Fibroblast of upper back skin (primary cell): ENCODE data around the gene NIT1.

Experiments
- DNase-seq: peaks from one replicate; pipeline ENCODE4 v3.0.0-alpha.2; 2013

Gene NIT1

DNA sequence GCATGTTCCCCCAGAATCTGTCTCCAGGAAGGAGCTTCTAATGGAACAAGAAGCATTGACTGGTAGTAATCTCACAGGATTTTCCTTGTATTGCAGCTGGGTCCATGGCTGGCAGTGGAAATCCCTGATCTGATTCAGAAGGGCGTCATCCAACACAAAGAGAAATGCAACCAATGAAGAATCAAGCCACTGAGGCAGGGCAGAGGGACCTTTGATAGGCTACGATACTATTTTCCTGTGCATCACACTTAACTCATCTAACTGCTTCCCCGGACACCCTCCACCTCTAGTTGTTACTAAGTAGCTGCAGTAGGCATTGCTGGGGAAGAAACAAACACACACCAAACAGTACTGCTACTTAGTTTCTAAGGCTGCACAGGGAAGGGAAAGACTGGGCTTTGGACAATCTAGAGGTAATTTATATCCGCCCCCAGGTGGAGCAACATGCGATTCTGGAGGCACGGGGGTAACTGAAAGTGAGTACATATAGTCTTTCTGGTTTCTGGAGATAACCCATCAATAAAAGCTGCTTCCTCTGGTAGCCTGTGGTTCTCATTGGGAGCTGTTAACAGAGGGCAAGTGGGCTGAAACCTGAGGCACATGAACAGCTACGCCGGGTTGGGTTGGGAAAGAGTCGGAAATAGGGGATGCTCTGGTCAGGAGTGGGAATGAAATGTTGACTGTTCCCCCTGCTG is 40.6 kb downstream of the NIT1 start:
- no peak for DNase-seq

DNA sequence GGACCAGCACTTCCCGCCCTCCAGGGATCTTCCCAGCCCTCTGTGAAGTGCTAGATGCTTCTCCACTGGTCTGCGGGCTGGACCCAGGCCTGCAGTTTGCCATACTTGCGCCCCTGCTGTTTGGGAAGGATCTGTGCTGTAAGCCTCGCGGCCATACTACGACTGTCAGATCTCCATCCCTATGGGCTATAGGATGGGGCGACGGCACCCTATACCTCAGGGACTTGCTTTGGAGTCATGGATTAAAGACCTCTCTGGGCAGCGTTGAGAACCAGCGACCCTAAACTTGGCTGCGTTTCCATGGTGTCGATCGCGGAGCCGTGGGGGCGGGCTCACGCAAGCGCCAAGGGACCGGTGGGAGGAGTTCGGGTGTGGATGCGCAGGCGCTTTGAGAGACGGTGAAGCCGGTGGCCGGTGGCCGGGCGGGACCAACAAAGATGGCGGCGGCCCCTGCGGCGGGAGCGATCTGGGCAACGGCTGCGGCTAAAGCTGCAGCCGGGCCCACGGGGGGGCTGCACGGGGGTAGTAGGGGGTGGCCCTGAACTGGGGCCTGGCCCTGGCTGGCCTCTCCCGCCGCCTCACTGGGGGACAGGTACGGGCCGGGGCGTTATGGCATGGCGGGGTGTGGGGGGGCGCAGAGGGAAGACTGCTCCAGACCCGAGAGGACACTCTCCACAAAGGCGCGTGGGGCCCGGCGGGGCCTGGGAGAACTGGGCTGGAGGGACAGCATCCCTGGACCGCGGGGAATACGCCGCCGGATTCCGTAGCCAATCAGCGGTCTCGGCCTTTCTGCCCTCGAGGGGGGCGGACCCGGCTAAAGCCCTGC is 41.4 kb downstream of the NIT1 start, which contains the start of gene USP21:
USP21 (plus strand) TSS at position 414 of the 826 bp plus-strand sequence. CDS start 1,141 bp downstream, outside the sequence.
- peak; percentile 88 for DNase-seq

- DNase-seq, result no peak
Observed at GRCh38 chr1:161159913-161160243, 42.0 kb downstream of the NIT1 start.

- DNase-seq, result no peak
Observed at GRCh38 chr1:161160671-161161145, 42.8 kb downstream of the NIT1 start.

- no peak for DNase-seq
Observed at GRCh38 chr1:161161652-161162051, 43.7 kb downstream of the NIT1 start.

DNA sequence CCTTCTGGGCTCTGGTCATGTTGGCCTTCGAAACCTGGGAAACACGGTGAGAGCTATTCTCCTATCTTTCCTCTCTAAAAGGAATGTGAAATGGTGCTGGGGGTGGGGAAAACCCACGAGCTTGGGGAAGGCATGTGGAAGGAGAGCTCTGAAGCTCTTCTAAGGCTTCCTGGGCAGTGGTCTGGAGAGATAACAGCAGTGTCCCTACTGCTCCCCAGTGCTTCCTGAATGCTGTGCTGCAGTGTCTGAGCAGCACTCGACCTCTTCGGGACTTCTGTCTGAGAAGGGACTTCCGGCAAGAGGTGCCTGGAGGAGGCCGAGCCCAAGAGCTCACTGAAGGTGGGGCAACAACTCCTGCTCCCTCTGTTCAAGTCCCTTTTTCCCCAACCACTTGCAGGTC is 44.1 kb downstream of the NIT1 start:
- DNase-seq, result no peak

DNA sequence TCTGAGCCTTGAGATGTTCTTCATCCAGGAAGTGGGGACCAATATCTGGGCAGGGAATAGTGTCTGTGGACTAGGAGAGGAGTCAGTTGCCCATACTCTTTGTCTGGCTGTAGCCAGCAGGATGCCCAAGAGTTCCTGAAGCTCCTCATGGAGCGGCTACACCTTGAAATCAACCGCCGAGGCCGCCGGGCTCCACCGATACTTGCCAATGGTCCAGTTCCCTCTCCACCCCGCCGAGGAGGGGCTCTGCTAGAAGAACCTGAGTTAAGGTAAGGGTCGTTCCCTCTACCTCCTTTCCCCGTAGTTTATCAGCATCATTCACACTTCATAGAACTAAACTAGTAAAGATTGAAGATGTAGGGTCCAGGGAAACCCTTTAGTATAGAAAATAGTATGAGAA is 44.9 kb downstream of the NIT1 start:
- no peak for DNase-seq

DNA sequence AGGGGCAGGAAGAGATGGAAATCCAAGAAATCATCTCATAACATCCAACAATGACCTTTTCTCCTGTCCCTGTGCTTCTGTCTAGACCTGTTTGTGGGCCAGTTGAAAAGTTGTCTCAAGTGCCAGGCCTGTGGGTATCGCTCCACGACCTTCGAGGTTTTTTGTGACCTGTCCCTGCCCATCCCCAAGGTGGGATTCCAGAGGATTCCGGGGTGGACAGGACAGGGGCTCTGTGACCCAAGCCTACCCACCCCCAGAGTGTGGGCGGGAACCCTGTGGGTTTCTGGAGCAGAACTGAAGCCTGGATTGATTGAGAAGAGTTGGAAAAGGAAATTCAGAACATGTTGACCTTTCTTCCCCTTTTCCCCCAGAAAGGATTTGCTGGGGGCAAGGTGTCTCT is 45.9 kb downstream of the NIT1 start:
- no peak for DNase-seq

DNA sequence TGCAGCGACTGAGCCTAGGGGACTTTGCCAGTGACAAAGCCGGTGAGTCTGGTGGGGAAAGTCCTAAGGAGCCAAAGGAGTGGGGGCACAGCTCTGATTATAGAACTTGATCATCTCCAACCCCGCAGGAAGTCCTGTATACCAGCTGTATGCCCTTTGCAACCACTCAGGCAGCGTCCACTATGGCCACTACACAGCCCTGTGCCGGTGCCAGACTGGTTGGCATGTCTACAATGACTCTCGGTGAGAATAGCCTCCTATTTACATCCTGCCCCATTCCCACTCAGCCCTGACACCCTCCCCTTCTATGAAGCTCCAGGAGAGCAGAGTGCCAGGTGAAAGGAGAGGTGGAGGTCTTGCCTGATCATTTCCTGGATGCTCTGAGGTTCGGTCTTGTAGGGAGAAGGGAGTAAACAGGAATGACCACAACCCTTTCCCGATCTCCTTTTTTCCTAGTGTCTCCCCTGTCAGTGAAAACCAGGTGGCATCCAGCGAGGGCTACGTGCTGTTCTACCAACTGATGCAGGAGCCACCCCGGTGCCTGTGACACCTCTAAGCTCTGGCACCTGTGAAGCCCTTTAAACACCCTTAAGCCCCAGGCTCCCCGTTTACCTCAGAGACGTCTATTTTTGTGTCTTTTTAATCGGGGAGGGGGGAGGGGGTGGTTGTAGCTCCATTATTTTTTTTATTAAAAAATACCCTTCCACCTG is 47.2 kb downstream of the NIT1 start:
- no peak for DNase-seq

DNA sequence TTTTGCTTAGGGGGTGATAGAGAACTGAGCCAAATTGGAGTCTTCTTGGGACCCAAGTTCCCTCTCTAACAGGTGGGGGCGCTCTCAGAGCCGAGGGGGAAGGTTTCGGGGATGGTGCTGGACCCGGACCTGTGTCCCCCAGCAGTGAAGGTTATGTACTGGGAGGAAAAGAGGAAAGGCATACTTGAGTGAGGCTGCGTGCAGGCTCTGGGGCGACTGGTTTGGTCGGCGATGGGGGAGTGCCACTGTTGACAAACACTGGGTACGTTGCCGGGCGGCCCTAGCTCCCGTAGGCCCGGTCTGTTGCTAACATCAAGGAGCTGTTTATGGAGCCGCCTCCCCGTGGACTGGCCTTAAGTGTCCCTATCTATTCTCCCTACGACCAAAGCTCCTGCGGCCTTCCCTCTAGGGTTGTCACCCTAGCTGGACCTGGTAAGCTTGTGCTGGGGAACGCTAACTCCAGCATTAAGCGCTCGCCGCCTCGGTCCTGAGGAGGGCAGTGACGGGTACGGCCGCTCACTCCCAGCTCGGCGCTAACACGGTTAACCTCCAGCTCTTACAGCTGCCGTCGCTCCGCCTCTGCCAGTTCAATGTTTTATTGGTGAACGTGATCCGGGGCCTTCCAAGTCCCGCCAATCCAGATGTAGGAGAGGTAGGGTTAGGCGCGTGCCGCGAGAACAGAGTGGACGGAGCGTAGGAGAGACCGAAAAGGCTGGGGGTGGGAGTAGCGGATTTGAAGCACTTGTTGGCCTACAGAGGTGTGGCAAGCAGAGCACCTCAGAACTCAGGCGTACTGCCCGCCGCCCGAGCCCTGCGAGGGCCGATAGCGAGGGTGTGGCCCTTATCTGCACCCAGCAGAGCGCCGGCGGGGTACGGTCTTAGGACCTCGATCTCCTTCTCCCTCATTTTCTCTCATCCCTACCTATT is 48.1 kb downstream of the NIT1 start, which contains the start of gene PPOX:
PPOX (plus strand) TSS at position 685 of the 927 bp plus-strand sequence. CDS start 422 bp downstream, outside the sequence.
- DNase-seq, result peak; percentile 97

DNA sequence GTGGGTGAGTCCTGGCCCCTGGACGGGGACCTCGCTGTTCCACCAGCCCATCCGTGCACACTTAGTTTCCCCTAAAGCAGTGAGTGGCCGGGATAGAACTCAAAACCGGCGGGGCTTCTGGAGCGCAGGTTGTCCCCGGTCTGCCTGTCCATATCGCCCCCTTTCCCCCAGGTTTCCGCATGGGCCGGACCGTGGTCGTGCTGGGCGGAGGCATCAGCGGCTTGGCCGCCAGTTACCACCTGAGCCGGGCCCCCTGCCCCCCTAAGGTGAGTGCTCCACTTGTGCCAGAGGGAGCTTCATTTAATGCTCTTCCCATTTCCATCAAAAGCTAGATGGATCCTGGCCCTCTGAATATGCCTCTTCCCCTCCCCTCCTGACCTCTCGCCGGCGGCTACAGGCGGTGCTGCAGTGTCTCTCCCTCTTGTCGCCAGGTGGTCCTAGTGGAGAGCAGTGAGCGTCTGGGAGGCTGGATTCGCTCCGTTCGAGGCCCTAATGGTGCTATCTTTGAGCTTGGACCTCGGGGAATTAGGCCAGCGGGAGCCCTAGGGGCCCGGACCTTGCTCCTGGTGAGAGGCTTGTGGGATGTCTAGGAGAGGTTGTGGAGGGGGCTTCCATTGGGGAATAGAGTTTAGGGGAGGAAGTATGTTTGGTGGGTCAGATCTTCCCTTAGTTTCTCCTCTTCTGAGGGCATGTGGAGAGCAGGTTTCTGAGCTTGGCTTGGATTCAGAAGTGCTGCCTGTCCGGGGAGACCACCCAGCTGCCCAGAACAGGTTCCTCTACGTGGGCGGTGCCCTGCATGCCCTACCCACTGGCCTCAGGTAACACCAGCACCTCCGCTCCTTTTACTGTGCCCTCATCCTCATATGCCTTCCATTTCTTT is 49.0 kb downstream of the NIT1 start:
- DNase-seq, result no peak

GRCh38 chr1:161168906-161169305 is 51.0 kb downstream of the NIT1 start:
- DNase-seq, result no peak
